ENCODE results near the gene SLIT3. TPM values are rescaled to one million over a fixed set of nuclear protein-coding genes. Genes with fewer than 3 reads are reported as not detected.

Gene SLIT3
- total RNA-seq, 4 donors from 2014 or later = 0.72 to 37.4 (median 5.3) TPM

GRCh38 chr5:168681556-168682183 lies 619.3 kb downstream of the SLIT3 start:
- 38 to 43% methylated on average over 4 of the region's 4 CpGs for WGBS, 2 donors
- H3K4me3 ChIP-seq = no peak overlapping the region
- H3K4me1 ChIP-seq = peaks cover 0 to 22% (median 0%) of the 10 kb centered on the region in 3 donors
- H3K36me3 ChIP-seq = peaks cover 0 to 6% (median 0%) of the 10 kb centered on the region in 3 donors
- peak overlapping the region in 2 of 4 donors; percentile 49 to 54 for H3K27ac ChIP-seq
- peaks cover 0 to under 1% (median 0%) of the 10 kb centered on the region in 4 donors for H3K27me3 ChIP-seq
- no peaks in the 10 kb centered on the region for H3K9me3 ChIP-seq
- intact Hi-C loops (cut with DNase I) = no loop called here
- DNase-seq = no peak
- no peak for TF ChIP-seq CTCF (IDR thresholded peaks at IDR 0.05)
- no peak for TF ChIP-seq POLR2A (IDR thresholded peaks at IDR 0.05)

- no peak for TF ChIP-seq CTCF (IDR thresholded peaks at IDR 0.05)
- TF ChIP-seq POLR2A (IDR thresholded peaks at IDR 0.05) = no peak
- Histone ChIP-seq H3K36me3 (no peaks in the 10 kb centered on the region), H3K9me3 (no peaks in the 10 kb centered on the region), H3K4me1 (peaks cover 0 to 22% (median 0%) of the 10 kb centered on the region in 3 donors), H3K27ac (peak overlapping the region in 1 of 4 donors; percentile 17), H3K4me3 (no peak overlapping the region), H3K27me3 (no peaks in the 10 kb centered on the region)
- 60% methylated on average over 1 of the region's 2 CpGs; no CpG with 5 or more reads in 1 of the 2 donors for WGBS, 2 donors
- intact Hi-C loops (cut with DNase I) = no loop called here
- no peak for DNase-seq
Observed at GRCh38 chr5:168680395-168680794, 620.5 kb downstream of the SLIT3 start.

GRCh38 chr5:168679515-168679920 lies 621.4 kb downstream of the SLIT3 start:
- Histone ChIP-seq H3K4me1 (peaks cover 0 to 22% (median 0%) of the 10 kb centered on the region in 3 donors), H3K27me3 (no peaks in the 10 kb centered on the region), H3K27ac (no peak overlapping the region), H3K9me3 (no peaks in the 10 kb centered on the region), H3K36me3 (no peaks in the 10 kb centered on the region), H3K4me3 (no peak overlapping the region)
- DNase-seq = no peak
- intact Hi-C loops (cut with DNase I) = no loop called here
- TF ChIP-seq CTCF (IDR thresholded peaks at IDR 0.05) (peak; percentile 73 to 89 (median 80)), POLR2A (IDR thresholded peaks at IDR 0.05) (no peak)
- WGBS, 2 donors = 8 to 16% methylated on average over 6 to 9 of the region's 9 CpGs

- H3K36me3 ChIP-seq = no peaks in the 10 kb centered on the region
- no peak overlapping the region for H3K4me3 ChIP-seq
- H3K27ac ChIP-seq = no peak overlapping the region
- intact Hi-C loops (cut with DNase I) = no loop called here
- DNase-seq = no peak
- H3K4me1 ChIP-seq = peaks cover 0 to 9% (median 0%) of the 10 kb centered on the region in 3 donors
- 70% methylated on average over 2 of the region's 4 CpGs; no CpG with 5 or more reads in 1 of the 2 donors for WGBS, 2 donors
- no peaks in the 10 kb centered on the region for H3K9me3 ChIP-seq
- TF ChIP-seq CTCF (IDR thresholded peaks at IDR 0.05) = no peak
- TF ChIP-seq POLR2A (IDR thresholded peaks at IDR 0.05) = no peak
- no peaks in the 10 kb centered on the region for H3K27me3 ChIP-seq
Observed at GRCh38 chr5:168676501-168676900, 624.4 kb downstream of the SLIT3 start.

GRCh38 chr5:168675883-168676408 lies 625.0 kb downstream of the SLIT3 start:
- DNase-seq = no peak
- TF ChIP-seq POLR2A (IDR thresholded peaks at IDR 0.05) (no peak), CTCF (IDR thresholded peaks at IDR 0.05) (no peak)
- no peak overlapping the region for H3K4me3 ChIP-seq
- no peaks in the 10 kb centered on the region for H3K36me3 ChIP-seq
- H3K4me1 ChIP-seq = peaks cover 0 to 5% (median 0%) of the 10 kb centered on the region in 3 donors
- no peaks in the 10 kb centered on the region for H3K9me3 ChIP-seq
- no peak overlapping the region for H3K27ac ChIP-seq
- 72 to 87% methylated on average over 2 of the region's 2 CpGs for WGBS, 2 donors
- intact Hi-C loops (cut with DNase I) = no loop called here
- H3K27me3 ChIP-seq = no peaks in the 10 kb centered on the region
